DND-41 (cell line): ENCODE results near the gene CARTPT.

Experiments used
- CTCF ChIP-seq: IDR thresholded peaks from 2 replicates; pipeline ENCODE4 v1.5.1; 2012; ENCODE audit warnings: borderline replicate concordance, low read length, moderate library complexity, mild to moderate bottlenecking; ENCODE audit not compliant: poor library complexity, severe bottlenecking; ENCODE audit errors: extremely low read depth
- EZH2 ChIP-seq: IDR thresholded peaks from 3 replicates; pipeline ENCODE4 v1.6.1; 2012; ENCODE audit warnings: borderline replicate concordance, low read depth, mild to moderate bottlenecking, moderate library complexity, low read length, inconsistent platforms; ENCODE audit not compliant: severe bottlenecking

GRCh38 chr5:71719063-71719964 lies at the start of gene CARTPT:
- TF ChIP-seq CTCF (no peak), EZH2 (no peak)
